ENCODE results near the gene CLIC4.

Gene CLIC4

DNA sequence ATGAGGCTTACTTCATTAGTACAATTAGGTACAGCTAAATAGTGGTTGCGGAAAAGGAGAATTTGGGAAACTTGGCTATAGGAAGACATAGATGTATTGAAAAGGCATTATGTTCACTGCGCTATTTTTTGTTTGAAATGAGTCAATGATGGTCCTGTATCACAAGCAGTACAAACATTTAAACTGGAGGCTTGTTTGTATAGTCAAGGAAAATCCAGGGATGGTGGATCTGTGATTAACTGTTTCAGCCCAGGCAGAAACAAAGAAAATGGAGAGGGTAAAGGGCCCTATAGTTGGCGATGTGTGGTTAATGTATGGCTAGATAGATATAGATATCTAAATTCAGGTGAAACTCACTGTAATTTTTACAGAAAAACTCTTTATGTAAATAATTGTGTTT is 79.9 kb downstream of the CLIC4 start:
- H3K4me1 ChIP-seq (ENCODE audit: control insufficient read depth, insufficient read depth, low read length), result peaks cover 8% of the 10 kb centered on the region; the same call in 1 of the 2 replicates
- H3K27ac ChIP-seq (ENCODE audit: low read depth, low read length), result no peak overlapping the region
- no peaks in the 10 kb centered on the region for H3K9me3 ChIP-seq (ENCODE audit: control insufficient read depth, insufficient read depth, low read length)
- H3K4me3 ChIP-seq (ENCODE audit: low read depth, low read length), result no peak overlapping the region
- H3K27me3 ChIP-seq (ENCODE audit: control insufficient read depth, insufficient read depth, low read length), result no peaks in the 10 kb centered on the region
- peaks cover 30% of the 10 kb centered on the region for H3K36me3 ChIP-seq (ENCODE audit: control insufficient read depth, insufficient read depth, low read length)
- no peak overlapping the region for H3K9ac ChIP-seq (ENCODE audit: low read depth, low read length)

DNA sequence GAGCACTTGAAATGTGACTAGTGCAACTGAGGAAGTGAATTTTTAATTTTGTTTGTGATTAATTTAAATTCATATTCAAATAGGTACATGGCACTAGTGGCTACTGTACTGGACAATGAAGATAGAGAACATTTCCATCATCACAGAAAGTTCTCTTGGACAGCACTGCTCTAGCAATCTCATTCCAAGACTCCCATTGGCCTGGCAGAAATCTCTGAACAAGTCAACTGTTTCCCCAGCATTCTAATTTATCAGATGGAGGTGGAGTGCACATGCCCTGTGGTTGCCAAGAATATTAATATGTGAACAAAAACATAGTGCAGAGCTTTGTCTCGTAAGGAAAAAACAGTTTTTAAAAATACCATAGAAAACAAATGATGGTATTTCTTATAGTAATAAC is 81.3 kb downstream of the CLIC4 start:
- no peak overlapping the region for H3K27ac ChIP-seq (ENCODE audit: low read depth, low read length)
- H3K27me3 ChIP-seq (ENCODE audit: control insufficient read depth, insufficient read depth, low read length), result no peaks in the 10 kb centered on the region
- no peak overlapping the region for H3K9ac ChIP-seq (ENCODE audit: low read depth, low read length)
- H3K9me3 ChIP-seq (ENCODE audit: control insufficient read depth, insufficient read depth, low read length), result no peaks in the 10 kb centered on the region
- peaks cover 8% of the 10 kb centered on the region; the same call in 1 of the 2 replicates for H3K4me1 ChIP-seq (ENCODE audit: control insufficient read depth, insufficient read depth, low read length)
- no peak overlapping the region for H3K4me3 ChIP-seq (ENCODE audit: low read depth, low read length)
- H3K36me3 ChIP-seq (ENCODE audit: control insufficient read depth, insufficient read depth, low read length), result peaks cover 30% of the 10 kb centered on the region

GRCh38 chr1:24827379-24828135 is 82.3 kb downstream of the CLIC4 start:
- Histone ChIP-seq H3K27ac (ENCODE audit: low read depth, low read length) (no peak overlapping the region), H3K4me3 (ENCODE audit: low read depth, low read length) (no peak overlapping the region), H3K9me3 (ENCODE audit: control insufficient read depth, insufficient read depth, low read length) (no peaks in the 10 kb centered on the region), H3K36me3 (ENCODE audit: control insufficient read depth, insufficient read depth, low read length) (peaks cover 30% of the 10 kb centered on the region), H3K4me1 (ENCODE audit: control insufficient read depth, insufficient read depth, low read length) (peaks cover 8% of the 10 kb centered on the region; the same call in 1 of the 2 replicates), H3K27me3 (ENCODE audit: control insufficient read depth, insufficient read depth, low read length) (no peaks in the 10 kb centered on the region), H3K9ac (ENCODE audit: low read depth, low read length) (no peak overlapping the region)

- H3K4me1 ChIP-seq (ENCODE audit: control insufficient read depth, insufficient read depth, low read length), result peaks cover 8% of the 10 kb centered on the region; the same call in 1 of the 2 replicates
- H3K27me3 ChIP-seq (ENCODE audit: control insufficient read depth, insufficient read depth, low read length), result no peaks in the 10 kb centered on the region
- H3K27ac ChIP-seq (ENCODE audit: low read depth, low read length), result no peak overlapping the region
These were observed 83.1 kb downstream of the CLIC4 start for GRCh38 chr1:24828183-24828886.

DNA sequence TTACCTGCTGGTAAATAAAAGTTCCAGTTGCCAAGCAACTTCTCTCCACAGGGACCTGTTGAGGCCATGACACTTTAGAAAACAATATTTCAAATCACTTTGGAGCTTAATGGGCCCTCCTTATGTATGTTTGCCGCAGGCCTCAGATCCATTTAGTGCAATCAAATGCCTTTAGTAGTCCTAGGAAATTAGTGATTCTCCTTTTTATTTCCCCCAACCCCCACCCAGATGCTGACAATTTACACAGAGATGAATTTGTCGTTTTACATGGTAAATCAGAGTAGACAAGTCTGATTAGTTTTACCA is 83.6 kb downstream of the CLIC4 start:
- Histone ChIP-seq H3K9ac (ENCODE audit: low read depth, low read length) (no peak overlapping the region), H3K4me3 (ENCODE audit: low read depth, low read length) (no peak overlapping the region), H3K36me3 (ENCODE audit: control insufficient read depth, insufficient read depth, low read length) (peaks cover 30% of the 10 kb centered on the region), H3K27ac (ENCODE audit: low read depth, low read length) (no peak overlapping the region), H3K27me3 (ENCODE audit: control insufficient read depth, insufficient read depth, low read length) (no peaks in the 10 kb centered on the region), H3K4me1 (ENCODE audit: control insufficient read depth, insufficient read depth, low read length) (peaks cover 8% of the 10 kb centered on the region; the same call in 1 of the 2 replicates), H3K9me3 (ENCODE audit: control insufficient read depth, insufficient read depth, low read length) (no peaks in the 10 kb centered on the region)

More at GRCh38 chr1:24828183-24828886, 83.1 kb downstream of the CLIC4 start:
- peaks cover 30% of the 10 kb centered on the region for H3K36me3 ChIP-seq (ENCODE audit: control insufficient read depth, insufficient read depth, low read length)
- no peaks in the 10 kb centered on the region for H3K9me3 ChIP-seq (ENCODE audit: control insufficient read depth, insufficient read depth, low read length)
- no peak overlapping the region for H3K4me3 ChIP-seq (ENCODE audit: low read depth, low read length)
- no peak overlapping the region for H3K9ac ChIP-seq (ENCODE audit: low read depth, low read length)

DNA sequence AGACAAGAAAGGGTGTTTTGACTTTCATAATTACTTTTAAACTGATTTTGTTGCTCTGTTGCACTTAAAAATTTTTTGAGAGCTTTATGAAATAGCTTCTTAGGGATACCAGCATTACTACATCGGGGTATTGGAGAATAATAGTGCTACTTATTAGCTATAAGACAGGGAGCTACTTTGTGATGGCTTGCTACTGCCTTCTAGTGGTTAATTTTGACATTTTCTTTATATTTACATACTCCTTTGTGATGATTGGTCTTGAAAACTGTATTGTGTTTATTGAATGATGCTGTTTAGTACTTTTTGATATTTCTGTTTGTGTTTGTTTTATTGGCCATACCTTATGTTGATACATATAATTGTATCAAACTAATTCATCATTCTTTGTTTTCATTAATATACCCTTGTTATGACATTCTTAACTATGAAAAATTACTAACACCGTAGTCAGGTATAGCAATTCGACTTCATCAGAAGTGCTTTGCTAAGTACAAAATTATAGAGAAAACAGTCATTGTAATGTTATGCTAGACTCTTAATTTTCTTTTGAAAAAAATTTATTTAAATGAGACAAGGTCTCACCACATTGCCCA is 85.5 kb downstream of the CLIC4 start:
- Histone ChIP-seq H3K36me3 (ENCODE audit: control insufficient read depth, insufficient read depth, low read length) (peaks cover 29% of the 10 kb centered on the region), H3K9ac (ENCODE audit: low read depth, low read length) (no peak overlapping the region), H3K4me1 (ENCODE audit: control insufficient read depth, insufficient read depth, low read length) (peaks cover 8% of the 10 kb centered on the region; the same call in 1 of the 2 replicates), H3K27ac (ENCODE audit: low read depth, low read length) (no peak overlapping the region), H3K4me3 (ENCODE audit: low read depth, low read length) (no peak overlapping the region), H3K27me3 (ENCODE audit: control insufficient read depth, insufficient read depth, low read length) (no peaks in the 10 kb centered on the region), H3K9me3 (ENCODE audit: control insufficient read depth, insufficient read depth, low read length) (no peaks in the 10 kb centered on the region)

GRCh38 chr1:24841593-24841992 is 96.3 kb downstream of the CLIC4 start:
- Histone ChIP-seq H3K4me1 (ENCODE audit: control insufficient read depth, insufficient read depth, low read length) (no peaks in the 10 kb centered on the region), H3K36me3 (ENCODE audit: control insufficient read depth, insufficient read depth, low read length) (peaks cover 62% of the 10 kb centered on the region), H3K9me3 (ENCODE audit: control insufficient read depth, insufficient read depth, low read length) (no peaks in the 10 kb centered on the region), H3K27me3 (ENCODE audit: control insufficient read depth, insufficient read depth, low read length) (no peaks in the 10 kb centered on the region), H3K4me3 (ENCODE audit: low read depth, low read length) (no peak overlapping the region), H3K9ac (ENCODE audit: low read depth, low read length) (no peak overlapping the region), H3K27ac (ENCODE audit: low read depth, low read length) (no peak overlapping the region)

DNA sequence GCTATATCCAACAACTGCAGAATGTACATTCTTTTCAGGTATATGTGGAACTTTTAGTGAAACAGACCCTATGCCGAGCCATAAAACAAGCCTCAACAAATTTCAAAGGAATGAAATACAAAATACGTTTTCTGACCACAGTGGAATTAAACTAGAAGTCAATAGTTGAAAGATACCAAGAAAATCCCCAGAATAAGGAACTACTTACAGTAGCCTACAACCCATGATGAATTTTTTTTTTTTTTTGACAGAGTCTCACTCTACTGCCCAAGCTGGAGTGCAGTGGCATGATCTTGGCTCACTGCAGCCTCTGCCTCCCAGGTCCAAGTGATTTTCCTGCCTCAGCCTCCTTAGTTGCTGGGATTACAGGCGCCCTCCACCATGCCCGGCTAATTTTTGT is 101.4 kb downstream of the CLIC4 start:
- peaks cover 30% of the 10 kb centered on the region for H3K36me3 ChIP-seq (ENCODE audit: control insufficient read depth, insufficient read depth, low read length)
- no peaks in the 10 kb centered on the region for H3K9me3 ChIP-seq (ENCODE audit: control insufficient read depth, insufficient read depth, low read length)
- H3K4me1 ChIP-seq (ENCODE audit: control insufficient read depth, insufficient read depth, low read length), result peaks cover 3% of the 10 kb centered on the region; the same call in 1 of the 2 replicates
- H3K4me3 ChIP-seq (ENCODE audit: low read depth, low read length), result no peak overlapping the region
- no peak overlapping the region for H3K27ac ChIP-seq (ENCODE audit: low read depth, low read length)
- H3K27me3 ChIP-seq (ENCODE audit: control insufficient read depth, insufficient read depth, low read length), result peaks cover 14% of the 10 kb centered on the region
- H3K9ac ChIP-seq (ENCODE audit: low read depth, low read length), result no peak overlapping the region

DNA sequence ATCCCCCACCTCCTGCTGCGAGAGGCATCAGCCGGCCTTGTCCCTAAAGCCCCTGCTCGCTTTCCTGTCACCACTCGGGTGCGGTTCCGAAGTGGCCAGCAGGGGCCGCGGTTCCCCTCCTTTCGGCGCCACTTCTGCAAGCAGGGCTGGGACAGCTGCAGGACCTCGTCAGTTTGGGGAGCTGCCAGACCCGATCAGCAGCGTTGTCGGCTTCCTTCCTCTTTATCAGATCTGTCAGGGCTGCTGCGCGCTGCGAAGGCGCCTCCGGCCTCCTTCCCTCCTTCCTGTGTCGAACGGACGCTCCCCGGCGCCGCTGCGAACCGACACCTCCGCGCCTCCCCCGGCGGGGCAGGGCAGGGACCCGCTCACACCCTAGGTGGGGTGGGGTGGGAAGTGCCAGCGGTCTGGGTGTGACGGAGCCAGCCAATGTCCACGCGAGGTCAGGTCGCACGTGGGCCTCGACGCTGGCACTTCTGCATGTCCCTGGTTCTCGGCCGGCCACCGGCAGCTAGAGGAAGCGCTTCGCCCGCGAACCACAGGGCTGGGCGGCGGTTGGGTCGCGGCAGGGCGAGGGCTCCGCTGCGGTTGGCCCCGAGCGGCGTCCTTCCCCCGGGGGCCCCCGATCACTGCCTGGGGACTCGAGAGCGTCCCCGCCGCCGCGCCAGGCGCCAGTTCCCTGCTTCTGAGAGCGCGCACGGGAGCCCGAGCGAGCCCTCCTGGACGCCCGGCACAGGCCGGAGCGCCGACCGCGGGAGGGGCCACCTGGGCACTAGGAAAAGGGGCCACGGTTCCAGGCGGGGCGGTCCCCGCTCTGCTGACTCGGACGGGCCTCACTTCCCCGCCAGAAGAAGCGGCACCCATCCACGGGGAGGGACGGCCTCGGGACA is 103.0 kb downstream of the CLIC4 start:
- H3K36me3 ChIP-seq (ENCODE audit: control insufficient read depth, insufficient read depth, low read length), result peaks cover 15% of the 10 kb centered on the region; the same call in 1 of the 2 replicates
- peak overlapping the region; percentile 51 for H3K27ac ChIP-seq (ENCODE audit: low read depth, low read length)

DNA sequence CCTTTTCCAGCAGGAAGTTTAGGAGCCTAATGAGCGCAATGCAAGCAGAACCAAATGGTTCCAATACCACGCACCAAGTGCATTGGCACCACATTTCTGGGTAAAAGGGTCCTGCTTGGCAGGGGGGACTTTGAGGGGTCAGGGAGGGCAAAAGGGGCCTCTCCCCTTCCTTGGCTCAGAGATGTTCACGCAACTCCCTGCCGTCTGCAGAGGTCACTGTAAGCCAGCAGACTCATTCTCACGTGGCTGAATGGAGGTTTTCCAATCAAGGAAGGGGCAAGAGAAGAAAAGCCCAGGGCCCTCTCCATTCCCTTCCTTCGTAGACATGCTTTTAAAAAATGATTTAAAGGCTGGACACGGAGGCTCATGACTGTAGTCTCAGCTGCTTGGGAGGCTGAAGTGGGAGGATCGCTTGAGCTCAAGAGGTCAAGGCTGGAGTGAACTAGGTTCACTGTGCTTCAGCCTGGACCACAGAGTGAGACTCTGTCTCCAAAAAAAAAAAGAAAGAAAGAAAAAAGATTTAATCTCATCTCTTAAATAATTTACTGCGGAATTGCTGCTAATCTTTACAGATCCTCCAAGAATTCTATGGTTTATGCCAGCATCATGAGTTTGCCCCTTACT is 104.5 kb downstream of the CLIC4 start:
- no peaks in the 10 kb centered on the region for H3K9me3 ChIP-seq (ENCODE audit: control insufficient read depth, insufficient read depth, low read length)
- no peak overlapping the region for H3K9ac ChIP-seq (ENCODE audit: low read depth, low read length)
- no peak overlapping the region for H3K27ac ChIP-seq (ENCODE audit: low read depth, low read length)
- H3K4me3 ChIP-seq (ENCODE audit: low read depth, low read length), result no peak overlapping the region
- peaks cover 14% of the 10 kb centered on the region for H3K27me3 ChIP-seq (ENCODE audit: control insufficient read depth, insufficient read depth, low read length)
- H3K4me1 ChIP-seq (ENCODE audit: control insufficient read depth, insufficient read depth, low read length), result peaks cover 3% of the 10 kb centered on the region; the same call in 1 of the 2 replicates
- peaks cover 4% of the 10 kb centered on the region; the same call in 1 of the 2 replicates for H3K36me3 ChIP-seq (ENCODE audit: control insufficient read depth, insufficient read depth, low read length)

More for the DNA sequence above, 103.0 kb downstream of the CLIC4 start:
- H3K9me3 ChIP-seq (ENCODE audit: control insufficient read depth, insufficient read depth, low read length), result no peaks in the 10 kb centered on the region
- H3K9ac ChIP-seq (ENCODE audit: low read depth, low read length), result peak overlapping the region; percentile 55; the same call in 1 of the 2 replicates
- peak overlapping the region; percentile 73 for H3K4me3 ChIP-seq (ENCODE audit: low read depth, low read length)
- peaks cover 14% of the 10 kb centered on the region for H3K27me3 ChIP-seq (ENCODE audit: control insufficient read depth, insufficient read depth, low read length)
- H3K4me1 ChIP-seq (ENCODE audit: control insufficient read depth, insufficient read depth, low read length), result peaks cover 3% of the 10 kb centered on the region; the same call in 1 of the 2 replicates

Data from HUES48 (cell line).